ENCODE data around the gene FAM20C.
"Not testable (repeated sequence)": the region's sequence is repeated elsewhere in the genome, so short reads cannot be mapped to it uniquely, and the experiment has no call there.

The FAM20C gene

DNA sequence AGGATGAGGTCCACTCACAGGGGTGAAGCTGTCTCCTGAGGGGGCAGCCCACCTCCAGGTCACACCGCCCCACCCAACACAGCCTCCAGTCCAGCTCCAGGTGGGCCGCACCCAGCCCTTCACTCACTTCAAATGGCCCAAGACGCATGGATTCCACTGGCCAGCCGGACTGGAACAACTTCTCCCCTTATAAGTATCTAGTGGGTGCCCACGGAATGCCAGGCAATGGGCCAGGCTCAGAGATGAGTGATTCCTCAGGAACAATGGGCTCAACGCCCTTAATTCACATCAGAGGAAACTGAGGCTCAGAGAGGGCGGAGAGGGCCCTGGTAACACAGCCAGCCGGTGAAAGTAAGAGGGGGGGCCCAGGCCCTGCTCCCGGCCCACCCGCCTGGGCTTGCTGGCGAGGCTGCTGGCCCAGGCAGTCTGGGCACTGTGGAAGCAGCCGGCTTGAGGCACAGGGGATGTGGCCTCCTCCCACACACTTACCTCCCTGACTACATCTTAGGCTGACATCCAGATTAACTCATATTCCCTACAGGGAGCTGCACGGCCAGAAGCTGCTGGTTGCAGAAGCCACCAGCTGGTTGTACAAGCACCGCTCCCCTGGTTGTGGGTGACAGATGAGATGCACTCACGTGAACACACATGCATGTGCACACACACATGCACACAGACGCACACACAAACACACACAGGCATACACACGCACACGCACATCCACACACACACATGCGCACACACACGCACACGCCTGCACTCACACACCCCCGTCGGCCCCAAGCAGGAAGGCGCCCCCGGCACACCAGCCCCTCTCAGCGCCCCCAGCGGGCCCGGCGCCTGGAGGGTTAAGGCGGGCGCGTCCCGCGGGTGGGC lies 1.0 kb upstream of the FAM20C start:
- DNase-seq (ENCODE audit: low read depth in 2 of 3, low spot score in 2 of 3): no peak

DNA sequence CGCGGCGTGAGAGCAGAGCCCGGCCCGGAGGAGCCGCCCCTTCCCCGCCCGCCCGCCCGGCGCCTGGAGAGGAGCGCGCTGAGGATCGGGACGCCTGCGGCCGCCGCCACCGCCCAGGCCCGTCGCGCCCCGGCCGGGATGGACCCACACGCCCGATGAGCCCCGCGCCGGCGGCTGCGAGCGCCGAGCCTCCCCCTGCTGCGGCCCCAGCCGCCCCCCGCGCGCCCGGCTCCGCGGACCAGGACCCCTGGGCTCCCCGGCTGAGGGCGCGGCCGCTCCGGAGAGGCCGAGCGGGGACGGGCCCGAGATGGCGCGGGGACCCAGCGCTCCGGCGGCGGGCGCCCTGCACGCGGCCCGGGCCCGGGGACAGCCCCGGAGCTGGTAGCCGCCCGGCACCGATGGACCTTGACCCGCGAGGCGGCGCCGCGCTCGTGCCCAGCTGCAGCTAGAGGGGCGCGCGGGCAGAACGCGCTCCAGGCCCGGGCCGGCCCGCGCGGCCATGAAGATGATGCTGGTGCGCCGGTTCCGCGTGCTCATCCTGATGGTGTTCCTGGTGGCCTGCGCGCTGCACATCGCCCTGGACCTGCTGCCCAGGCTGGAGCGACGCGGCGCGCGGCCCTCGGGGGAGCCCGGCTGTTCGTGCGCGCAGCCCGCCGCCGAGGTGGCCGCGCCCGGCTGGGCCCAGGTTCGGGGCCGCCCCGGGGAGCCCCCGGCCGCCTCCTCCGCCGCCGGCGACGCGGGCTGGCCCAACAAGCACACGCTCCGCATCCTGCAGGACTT lies 520 bp downstream of the FAM20C start:
- DNase-seq (ENCODE audit: low read depth in 2 of 3, low spot score in 2 of 3): no peak

DNA sequence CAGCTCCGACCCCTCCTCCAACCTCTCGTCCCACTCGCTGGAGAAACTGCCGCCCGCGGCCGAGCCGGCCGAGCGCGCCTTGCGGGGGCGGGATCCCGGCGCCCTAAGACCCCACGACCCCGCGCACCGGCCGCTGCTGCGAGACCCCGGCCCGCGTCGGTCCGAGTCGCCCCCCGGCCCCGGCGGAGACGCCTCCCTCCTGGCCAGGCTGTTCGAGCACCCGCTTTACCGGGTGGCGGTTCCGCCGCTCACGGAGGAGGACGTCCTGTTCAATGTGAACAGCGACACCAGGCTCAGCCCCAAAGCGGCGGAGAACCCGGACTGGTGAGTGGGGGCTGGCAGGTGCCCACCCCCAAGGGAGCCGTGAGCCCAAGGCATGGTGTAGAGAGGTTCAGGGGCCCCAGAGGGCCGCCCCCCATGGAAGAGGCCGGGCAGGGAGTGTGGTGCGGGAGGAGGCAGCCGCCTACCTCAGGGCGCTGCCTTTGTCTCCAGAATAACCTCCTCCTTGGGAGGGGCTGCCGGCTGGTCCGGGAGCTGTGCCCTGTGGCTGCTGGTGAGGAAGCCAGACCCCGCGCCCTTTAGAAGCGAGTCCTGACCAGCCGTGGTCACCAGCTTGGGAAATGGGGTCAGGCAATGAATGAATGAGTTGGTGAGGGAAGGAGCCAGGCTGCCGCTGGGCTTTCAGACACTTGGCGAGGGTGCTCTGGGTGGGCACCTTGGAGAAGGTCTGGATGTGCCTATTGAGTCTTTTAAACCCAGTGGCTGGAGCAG lies 1.3 kb downstream of the FAM20C start:
- DNase-seq (ENCODE audit: low read depth in 2 of 3, low spot score in 2 of 3): no peak

DNA sequence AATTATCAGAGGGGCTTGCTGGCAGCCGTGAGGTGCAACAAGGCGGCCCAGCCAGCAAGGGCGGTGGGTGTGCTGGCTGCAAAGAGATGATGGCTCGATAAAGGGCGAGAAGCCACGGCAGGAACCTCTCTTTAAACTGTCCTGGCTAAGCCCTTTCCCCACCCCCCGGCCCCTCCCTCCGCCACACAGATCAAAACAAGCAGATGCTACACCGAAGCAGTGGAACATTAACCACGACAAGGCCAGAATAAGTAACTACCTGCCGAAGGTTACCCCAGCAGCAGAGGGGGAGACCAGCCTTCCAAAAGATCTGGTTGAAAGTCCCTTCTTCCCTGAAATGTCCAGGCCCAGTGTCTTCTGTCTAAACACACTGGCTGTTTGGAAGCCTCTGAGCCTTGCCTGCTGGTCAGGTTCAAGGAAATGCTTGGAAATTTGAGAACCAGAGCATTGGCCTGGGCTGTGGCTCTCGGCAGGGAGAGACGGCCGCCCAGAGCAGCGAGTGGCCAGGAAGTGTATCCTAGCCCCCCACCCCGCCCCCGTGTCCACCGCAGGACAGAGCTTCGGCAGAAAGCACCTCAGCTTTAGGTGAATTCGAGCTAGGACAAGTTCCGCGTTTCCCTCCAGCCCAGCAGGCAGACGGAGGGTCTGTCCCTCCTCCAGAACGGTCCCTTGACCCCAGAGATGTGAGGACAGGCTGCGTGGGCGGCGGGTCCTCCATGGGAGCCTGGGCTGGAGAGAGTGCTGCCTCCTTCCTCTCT lies 2.1 kb downstream of the FAM20C start:
- DNase-seq (ENCODE audit: low read depth in 2 of 3, low spot score in 2 of 3): no peak

DNA sequence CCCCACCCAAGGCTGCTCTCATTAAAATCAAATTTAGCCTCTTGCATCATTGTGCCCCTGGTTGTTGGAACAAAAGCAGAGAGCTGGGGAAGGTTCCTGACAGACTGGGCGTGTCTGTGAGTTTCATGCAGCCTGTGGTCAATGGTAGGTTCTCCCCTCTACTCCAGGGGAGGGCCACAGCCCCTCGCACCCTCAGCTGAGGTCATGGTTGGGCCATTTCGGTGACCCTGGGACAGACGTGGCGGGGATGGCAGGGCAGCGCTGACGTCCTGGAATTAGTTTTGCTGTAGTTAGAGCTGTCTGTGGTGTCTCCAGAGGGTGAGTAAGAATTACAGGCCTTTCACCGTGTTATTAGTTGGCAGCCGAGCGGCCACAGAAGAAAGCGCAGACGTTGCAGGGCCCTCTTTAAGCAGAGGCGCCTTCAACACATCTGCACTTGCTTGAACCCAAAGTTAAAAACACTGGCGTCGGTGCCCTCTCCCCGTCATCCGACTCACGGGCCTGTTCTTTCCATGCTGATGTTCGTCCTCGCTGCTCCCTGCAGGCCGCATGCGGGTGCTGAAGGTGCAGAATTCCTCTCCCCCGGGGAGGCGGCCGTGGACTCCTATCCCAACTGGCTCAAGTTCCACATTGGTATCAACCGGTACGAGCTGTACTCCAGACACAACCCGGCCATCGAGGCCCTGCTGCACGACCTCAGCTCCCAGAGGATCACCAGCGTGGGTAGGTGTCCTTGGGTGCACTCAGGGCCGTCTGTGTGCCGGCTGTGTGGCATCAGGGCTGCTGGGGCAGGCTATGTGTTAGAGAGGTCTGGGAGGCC lies 2.8 kb downstream of the FAM20C start:
- no peak for DNase-seq (ENCODE audit: low read depth in 2 of 3, low spot score in 2 of 3)

DNA sequence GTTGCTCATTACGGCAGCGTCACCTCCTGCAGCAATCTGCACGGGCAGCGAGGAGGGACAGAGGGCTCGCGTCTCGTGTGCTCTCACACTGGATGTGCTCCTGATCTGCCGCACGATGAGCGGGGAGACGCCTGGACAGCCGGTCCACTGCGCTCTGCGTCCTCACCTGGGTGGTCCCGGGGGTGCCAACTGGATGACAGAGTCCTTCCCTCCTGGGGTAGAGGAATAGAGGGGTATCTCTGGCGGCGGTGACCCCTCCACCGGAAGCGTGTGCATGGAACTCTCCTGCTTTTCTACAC lies 3.4 kb downstream of the FAM20C start:
- DNase-seq (ENCODE audit: low read depth in 2 of 3, low spot score in 2 of 3): no peak

DNA sequence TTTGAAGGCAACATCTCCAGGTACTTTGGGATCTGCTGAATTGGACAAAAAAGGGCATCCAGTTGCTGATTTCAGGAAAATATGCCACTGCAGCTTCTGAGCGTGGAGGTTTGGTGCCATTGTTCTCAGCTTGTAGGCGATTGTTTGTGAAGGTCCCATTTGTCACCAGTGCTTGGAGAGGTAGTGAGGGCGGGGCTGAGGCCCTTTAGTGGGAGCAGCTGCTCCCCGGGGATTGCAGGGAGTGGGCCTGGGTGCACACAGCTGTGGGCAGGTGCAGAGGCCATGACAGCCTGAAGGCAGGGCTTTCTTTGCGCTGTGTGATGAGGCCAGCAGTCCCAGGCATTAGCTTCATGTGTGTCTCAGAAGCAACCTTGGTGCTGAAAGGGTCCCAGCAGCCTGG lies 3.9 kb downstream of the FAM20C start:
- no peak for DNase-seq (ENCODE audit: low read depth in 2 of 3, low spot score in 2 of 3)

DNA sequence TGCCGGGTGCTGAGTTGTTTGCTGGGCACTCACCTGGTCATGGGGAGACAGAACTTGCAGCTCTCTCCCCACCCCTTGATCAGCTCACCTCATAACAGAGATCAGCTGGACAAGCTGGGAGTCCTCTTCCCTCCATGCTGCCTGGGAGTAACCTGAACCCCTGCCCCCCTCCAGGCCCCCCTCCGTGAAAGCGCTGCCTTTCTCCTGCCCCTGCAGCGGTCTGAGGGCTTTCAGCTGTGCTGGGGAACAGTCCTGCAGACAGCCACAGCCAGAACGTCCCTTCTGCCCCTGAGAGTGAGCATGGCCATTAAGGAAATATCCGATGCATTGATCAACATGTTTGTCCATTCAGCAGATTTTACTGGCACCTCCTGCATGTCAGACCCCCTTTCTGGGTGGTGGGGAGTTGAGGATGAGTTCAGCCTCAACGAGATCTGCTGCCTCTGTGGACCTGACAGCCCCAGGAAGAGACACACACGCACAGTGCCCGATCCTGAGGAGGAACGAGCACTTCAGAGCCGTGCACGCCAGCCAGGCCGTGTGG lies 4.5 kb downstream of the FAM20C start:
- DNase-seq (ENCODE audit: low read depth in 2 of 3, low spot score in 2 of 3): no peak

DNA sequence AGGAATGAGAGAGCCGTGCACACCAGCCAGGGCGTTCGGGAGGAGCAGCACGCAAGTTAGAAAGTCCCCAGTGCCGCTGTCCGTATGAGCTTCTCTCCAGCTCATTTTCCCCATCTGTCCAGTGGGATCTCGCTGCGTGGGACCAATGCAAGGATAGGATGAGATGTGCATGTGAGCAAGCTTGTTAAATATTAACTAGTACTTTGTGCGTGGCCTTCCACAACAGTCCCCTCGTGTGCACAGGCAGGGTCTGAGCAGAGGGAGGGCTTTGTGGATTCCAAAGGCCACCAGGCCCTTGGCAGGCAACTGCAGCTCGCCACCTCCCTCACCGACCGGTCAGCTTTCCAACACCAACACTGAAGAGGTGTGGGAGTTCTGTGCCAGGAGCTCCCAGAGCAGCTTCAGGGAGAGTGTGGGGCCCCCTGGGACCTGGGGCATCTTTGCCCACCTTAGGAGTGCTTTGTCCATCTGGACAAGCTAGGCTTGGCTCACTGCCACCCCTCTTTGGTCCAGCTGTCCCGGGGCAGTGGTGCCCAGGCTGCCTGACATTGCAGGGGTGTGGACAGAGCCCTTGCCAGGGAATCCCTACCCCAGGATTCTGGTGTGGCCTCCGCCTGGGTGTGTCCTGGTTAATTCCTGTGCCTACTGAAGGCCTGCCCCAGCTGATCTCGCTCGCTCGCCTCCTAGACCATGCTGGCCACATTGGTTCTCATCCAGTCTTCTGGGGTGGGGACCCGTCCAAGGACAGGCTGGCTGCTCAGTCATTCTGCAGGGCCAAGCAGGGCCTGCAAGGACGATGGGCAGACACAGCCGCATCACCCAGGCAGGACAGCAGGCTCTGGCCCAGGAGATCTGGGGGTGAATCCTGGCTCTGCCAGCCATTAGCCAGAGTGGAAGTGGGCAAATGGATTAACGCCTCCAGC lies 5.3 kb downstream of the FAM20C start:
- DNase-seq (ENCODE audit: low read depth in 2 of 3, low spot score in 2 of 3): no peak

DNA sequence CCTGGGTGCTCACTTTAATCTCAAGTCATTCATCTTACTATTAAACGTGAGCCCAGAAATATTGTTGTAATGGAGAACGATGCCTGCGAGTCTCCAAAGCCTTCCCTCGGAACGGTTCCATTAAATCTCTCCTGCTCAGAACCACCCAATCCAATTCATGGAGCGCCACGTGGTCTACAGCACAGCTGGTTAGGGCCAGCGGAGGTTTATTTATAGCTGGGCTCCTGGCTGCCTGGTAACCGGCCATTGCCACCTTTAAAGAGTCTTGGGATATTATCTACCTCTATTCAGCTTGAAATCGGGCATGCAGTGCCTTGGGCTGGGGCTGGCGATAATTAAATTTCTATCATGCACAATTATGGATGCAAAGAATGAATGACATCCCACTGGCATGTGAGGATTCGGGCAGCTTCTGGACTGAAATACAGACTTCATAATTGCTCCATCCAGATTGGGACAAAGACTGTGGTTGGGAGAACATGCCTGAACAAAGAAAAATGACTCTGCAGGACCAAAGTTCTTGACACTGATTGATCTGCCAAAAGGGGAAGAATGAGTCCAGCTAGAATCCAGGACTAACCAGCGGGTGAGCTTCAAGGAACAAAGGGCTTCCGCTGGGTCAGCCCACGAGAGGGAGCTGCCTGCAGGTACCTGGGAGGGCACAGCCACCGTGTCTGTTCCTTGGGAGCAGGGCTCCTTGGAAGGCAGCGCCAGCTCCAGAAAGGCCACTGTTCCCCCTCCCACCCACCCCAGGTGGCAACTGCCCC lies 7.3 kb downstream of the FAM20C start:
- DNase-seq (ENCODE audit: low read depth in 2 of 3, low spot score in 2 of 3): no peak

DNA sequence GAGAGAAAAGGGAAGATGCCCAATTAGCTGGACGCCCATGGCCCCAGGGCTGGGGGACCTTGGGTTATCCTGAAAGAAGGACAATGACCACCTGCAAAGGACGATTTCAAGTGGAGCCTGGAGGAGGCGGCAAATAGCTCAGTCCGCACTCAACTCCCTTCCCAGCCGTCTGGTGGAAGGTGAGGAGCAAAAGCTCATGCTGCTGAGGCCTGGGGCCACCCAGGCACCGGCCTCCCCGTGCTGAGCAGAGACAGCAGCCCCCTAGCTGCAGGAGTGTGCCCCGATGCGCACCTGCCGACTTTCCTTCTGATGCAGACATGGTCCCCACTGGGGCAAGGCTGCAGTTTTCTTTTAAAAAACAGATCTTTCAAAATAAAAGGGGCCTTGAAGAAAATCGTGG lies 7.9 kb downstream of the FAM20C start:
- no peak for DNase-seq (ENCODE audit: low read depth in 2 of 3, low spot score in 2 of 3)

DNA sequence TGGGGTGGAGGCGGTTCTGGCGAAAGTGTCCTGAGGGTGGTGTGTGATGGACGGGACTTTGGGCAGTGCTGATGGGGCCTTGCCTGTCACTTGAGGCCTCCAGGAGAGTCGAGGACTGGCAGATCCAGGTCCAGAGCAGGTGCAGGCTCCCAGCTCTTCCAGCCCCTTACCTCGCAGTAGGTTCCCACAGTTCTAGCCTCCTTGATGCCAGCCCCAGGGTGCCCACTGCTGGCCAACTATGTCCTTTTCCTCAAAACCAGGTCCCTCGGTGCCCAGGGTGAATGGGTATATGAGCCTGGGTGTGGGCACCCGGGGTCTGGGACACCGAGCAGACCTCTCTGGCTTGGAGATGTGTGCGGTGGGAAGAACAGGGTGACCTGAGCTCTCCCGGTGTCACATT lies 8.3 kb downstream of the FAM20C start:
- DNase-seq (ENCODE audit: low read depth in 2 of 3, low spot score in 2 of 3): no peak

DNA sequence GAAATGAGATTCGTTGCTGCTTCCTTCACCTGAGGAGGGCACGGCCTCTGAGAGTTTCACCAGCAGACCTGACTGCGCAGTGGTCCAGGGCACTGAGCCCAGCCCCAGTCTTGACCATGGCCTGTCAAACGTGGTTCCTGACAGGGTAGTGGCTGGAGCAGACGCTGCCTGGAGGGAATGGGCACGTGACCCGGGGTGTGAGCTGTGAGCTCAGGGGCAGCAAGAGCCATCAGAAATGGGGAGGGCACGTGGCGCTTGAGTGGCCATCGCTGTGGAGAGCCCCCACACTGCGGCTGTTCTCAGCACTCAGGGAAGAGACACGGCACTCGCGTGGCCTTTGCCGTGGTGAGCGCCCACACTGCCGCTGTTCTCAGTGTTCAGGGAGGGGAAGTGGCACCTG lies 12.0 kb downstream of the FAM20C start:
- DNase-seq (ENCODE audit: low read depth in 2 of 3, low spot score in 2 of 3): no peak

DNA sequence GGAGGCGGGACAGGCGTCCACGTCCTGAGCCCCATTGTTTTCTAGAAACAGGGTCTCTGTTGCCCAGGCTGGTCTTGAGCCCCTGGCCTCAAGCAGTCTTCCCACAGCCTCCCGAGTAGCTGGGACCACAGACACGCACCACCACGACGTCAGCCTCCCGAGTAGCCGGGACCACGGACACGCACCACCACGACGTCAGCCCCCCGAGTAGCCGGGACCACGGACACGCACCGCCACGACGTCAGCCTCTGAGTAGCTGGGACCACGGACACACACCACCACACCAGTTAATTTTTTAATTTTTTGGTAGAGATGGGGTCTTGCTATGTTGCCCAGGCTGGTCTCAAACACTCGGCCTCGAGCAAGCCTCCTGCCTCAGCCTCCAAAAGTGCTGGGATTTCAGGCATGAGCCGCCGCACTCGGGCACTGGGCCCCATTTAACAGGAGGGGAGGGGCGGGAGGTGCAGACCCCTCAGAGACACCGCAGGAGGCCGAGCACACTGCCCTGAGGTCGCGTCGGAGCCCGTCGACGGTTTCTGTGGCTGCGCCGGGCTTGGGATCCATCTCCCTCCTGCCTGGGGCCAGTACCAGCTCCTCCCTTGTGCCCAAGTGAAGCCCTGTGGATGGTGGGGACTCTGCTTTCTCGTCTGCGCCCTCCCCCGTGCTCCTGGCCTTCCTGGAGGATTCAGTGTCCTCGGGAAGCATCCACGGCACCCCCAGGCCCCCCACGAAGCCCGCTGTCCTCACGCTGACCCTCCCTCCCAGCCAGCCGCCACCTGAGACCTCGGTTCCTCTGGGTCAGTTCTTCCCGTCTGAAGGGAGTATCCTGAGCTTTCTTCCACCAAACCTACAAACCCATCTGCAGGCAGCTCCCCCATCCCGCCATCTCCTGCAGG lies 13.0 kb downstream of the FAM20C start:
- no peak for DNase-seq (ENCODE audit: low read depth in 2 of 3, low spot score in 2 of 3)

DNA sequence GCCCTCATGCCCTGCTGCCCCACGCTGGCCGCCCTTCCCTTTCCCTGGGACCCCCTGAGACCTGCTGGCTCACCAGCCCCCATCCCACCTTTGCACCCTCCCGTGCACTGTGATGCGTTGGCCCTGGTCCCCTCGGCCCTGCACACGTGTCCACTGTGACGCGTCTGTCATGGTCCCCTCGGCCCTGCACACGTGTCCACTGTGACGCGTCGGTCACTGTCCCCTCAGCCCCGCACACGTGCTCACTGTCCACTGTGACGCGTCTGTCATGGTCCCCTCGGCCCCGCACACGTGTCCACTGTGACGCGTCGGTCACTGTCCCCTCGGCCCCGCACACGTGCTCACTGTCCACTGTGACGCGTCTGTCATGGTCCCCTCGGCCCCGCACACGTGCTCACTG lies 14.0 kb downstream of the FAM20C start:
- not testable (repeated sequence) for DNase-seq (ENCODE audit: low read depth in 2 of 3, low spot score in 2 of 3)

DNA sequence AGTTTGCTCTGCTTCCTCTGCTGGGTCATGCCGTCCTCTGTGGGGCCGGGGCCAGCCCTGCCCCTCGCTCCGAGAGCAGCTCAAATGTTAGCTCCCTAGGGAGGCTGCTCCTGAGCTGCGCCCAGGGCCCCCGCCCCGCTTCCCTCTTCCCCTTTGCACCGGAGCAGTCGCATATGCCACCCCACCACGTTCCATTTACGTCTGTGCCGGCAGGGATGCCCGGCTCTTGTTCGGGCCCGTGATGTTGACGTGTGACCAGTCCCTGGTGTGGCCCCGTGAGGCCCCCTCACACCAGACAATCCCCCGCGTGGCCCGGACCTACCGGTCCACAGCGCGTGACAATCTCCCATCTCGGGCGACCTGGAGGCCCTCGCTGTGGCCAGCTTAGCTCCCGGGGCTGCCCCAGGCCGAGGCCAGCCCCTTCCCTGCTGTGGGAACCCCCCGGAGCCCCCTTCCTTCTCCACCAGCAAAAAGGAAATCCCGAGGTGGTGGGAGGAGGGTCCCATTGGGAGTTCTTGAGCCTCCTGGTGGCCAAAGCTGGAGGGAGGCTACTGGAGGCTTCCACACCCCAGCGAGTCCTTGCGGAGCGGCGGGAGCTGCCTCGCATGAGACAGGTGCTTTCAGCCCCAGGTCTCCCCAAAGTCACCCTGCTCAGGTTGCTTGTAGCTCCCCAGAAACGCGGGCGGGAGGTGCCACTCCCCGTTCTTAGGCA lies 15.2 kb downstream of the FAM20C start:
- DNase-seq (ENCODE audit: low read depth in 2 of 3, low spot score in 2 of 3): no peak
